Sigmoid colon (tissue), 4 donors: ENCODE data around the gene NDUFV3.

ENCODE experiments used
- EP300 ChIP-seq, 4 donors: sonication (generic); formaldehyde crosslinking; IDR thresholded peaks; one replicate each; pipeline ENCODE4 v1.6.1; 2017; ENCODE audit warnings: antibody characterized with exemption in 4 of 4
- POLR2A ChIP-seq, 2 donors: fragments of 450-650 bp; IDR thresholded peaks; one replicate each; pipeline ENCODE4 v1.6.1; 2016; ENCODE audit warnings: antibody characterized with exemption in 2 of 2, mild to moderate bottlenecking in 2 of 2, moderate library complexity in 2 of 2
- POLR2AphosphoS5 ChIP-seq, 4 donors: sonication (generic); formaldehyde crosslinking; IDR thresholded peaks; one replicate each; pipeline ENCODE4 v1.6.1; 2017; ENCODE audit warnings: antibody characterized with exemption in 4 of 4
- TF ChIP-seq, protein P1 (sequence below), 4 experiments: fragments of 450-650 bp in 3 of 4; fragments of 200-600 bp in 1 of 4; IDR thresholded peaks; one replicate each; pipeline ENCODE4 v1.5.1; 2016 to 2019; ENCODE audit warnings: antibody characterized with exemption in 4 of 4, mild to moderate bottlenecking in 3 of 4, moderate library complexity in 2 of 4

DNA sequence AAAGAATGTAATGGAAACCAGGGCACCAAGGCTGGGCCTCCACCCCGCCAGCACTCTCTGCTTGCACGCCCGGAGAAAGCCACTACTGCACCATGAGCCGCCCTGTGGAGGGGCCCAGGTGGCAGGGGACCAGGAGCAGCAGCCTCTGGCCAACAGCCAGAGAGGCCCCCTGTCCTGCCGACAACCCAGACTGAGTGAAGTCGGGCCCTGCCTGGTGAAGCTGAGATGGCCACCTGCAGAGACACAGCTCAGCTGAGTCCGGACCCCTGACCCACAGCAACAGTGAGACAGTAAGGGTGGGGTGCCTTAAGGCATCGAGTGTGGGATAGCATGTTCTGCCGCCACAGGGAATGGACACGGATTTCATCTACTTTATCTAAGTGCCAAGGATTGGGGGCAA lies 42.6 kb upstream of the NDUFV3 start:
- TF ChIP-seq POLR2A (IDR thresholded peaks at IDR 0.05) = no peak
- TF ChIP-seq, protein P1, sequence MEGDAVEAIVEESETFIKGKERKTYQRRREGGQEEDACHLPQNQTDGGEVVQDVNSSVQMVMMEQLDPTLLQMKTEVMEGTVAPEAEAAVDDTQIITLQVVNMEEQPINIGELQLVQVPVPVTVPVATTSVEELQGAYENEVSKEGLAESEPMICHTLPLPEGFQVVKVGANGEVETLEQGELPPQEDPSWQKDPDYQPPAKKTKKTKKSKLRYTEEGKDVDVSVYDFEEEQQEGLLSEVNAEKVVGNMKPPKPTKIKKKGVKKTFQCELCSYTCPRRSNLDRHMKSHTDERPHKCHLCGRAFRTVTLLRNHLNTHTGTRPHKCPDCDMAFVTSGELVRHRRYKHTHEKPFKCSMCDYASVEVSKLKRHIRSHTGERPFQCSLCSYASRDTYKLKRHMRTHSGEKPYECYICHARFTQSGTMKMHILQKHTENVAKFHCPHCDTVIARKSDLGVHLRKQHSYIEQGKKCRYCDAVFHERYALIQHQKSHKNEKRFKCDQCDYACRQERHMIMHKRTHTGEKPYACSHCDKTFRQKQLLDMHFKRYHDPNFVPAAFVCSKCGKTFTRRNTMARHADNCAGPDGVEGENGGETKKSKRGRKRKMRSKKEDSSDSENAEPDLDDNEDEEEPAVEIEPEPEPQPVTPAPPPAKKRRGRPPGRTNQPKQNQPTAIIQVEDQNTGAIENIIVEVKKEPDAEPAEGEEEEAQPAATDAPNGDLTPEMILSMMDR (IDR thresholded peaks at IDR 0.05) = no peak
- no peak for TF ChIP-seq POLR2AphosphoS5 (IDR thresholded peaks at IDR 0.05)
- no peak for TF ChIP-seq EP300 (IDR thresholded peaks at IDR 0.05)
